Activated T-cell treated with anti-CD3 and anti-CD28 coated beads, Interleukin-2, amount 50 U/mL, for 4 hours (primary cell): ENCODE results near the gene APOE. TPM values are rescaled to one million over a fixed set of nuclear protein-coding genes. Genes with fewer than 3 reads are reported as not detected.

Source experiments
- ATAC-seq, 2 donors: fragments of 200-7000 bp; cut with Tn5 transposase; one replicate each; pipeline ENCODE4 v1.10.0; 2021
- DNase-seq: peaks from one replicate; pipeline ENCODE4 v3.0.0-alpha.2; 2020
- H3K27me3 Mint-ChIP-seq: one replicate; pipeline ENCODE4 v1.8.0; 2021; ENCODE audit warnings: low read depth, mixed read lengths
- H3K36me3 Mint-ChIP-seq: one replicate; pipeline ENCODE4 v1.8.0; 2022; ENCODE audit warnings: mixed read lengths; ENCODE audit not compliant: insufficient read depth
- H3K4me1 Mint-ChIP-seq: one replicate; pipeline ENCODE4 v1.8.0; 2021; ENCODE audit warnings: low read depth, mixed read lengths
- H3K4me3 Mint-ChIP-seq: one replicate; pipeline ENCODE4 v1.8.0; 2021; ENCODE audit warnings: mild to moderate bottlenecking, moderate library complexity, mixed read lengths
- H3K9me3 Mint-ChIP-seq: one replicate; pipeline ENCODE4 v1.8.0; 2021; ENCODE audit warnings: mixed read lengths
- total RNA-seq, 3 donors: library from RNA; stranded (reverse); gene quantifications; one replicate each; pipeline ENCODE4 v1.2.1, GENCODE V29; 2021

APOE gene
- total RNA-seq, 3 donors from 2014 or later = 4.3 to 5.0 (median 4.9) TPM

- Mint-ChIP-seq H3K9me3 (no peaks in the 10 kb centered on the region), H3K27me3 (no peaks in the 10 kb centered on the region), H3K4me1 (peaks cover 2% of the 10 kb centered on the region), H3K4me3 (no peak overlapping the region), H3K36me3 (no peaks in the 10 kb centered on the region)
- no peak for ATAC-seq
- DNase-seq = no peak
These were observed 41.5 kb downstream of the APOE start for GRCh38 chr19:44947041-44947581.

DNA sequence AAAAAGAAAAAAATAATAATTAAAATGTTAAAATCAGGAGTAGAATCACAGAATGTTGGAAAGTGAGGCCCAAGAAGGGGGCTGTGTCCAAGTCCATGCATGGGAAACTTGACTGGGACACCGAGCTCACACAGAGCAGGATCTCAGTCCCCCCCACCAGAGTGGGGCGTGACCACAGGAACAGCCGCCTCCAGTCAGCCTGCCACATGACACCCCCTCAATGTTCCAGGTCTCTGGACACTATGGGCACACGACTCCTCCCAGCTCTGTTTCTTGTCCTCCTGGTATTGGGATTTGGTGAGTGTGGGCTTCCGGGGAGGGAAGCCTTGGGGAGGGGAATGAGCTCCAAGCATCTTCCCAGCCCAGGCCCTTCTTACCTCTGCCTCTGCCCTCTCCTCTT, 42.6 kb downstream of the APOE start:
- Mint-ChIP-seq H3K4me1 (peaks cover 2% of the 10 kb centered on the region), H3K36me3 (no peaks in the 10 kb centered on the region), H3K27me3 (no peaks in the 10 kb centered on the region), H3K4me3 (no peak overlapping the region), H3K9me3 (no peaks in the 10 kb centered on the region)
- DNase-seq (no peak), ATAC-seq (no peak)

- Mint-ChIP-seq H3K27me3 (no peaks in the 10 kb centered on the region), H3K4me1 (peaks cover 3% of the 10 kb centered on the region), H3K36me3 (no peaks in the 10 kb centered on the region), H3K9me3 (no peaks in the 10 kb centered on the region), H3K4me3 (no peak overlapping the region)
- ATAC-seq (no peak), DNase-seq (no peak)
These were observed 43.3 kb downstream of the APOE start for GRCh38 chr19:44948763-44949374.

DNA sequence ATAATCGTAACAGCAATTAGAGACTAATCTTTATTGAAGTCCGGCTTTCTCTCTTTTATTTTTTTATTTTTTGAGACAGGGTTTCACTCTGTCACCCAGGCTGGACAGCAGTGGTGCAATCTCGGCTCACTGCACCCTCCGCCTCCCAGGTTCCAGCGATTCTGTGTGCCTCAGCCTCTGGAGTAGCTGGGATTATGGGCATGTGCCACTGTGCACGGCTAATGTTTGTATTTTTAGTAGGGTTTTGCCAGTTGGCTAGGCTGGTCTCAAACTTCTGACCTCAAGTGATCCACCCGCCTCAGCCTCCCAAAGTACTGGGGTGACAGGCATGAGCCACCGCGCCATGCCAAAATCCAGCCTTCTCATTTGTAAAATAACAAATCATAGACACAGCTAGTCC, 44.0 kb downstream of the APOE start:
- peaks cover 7% of the 10 kb centered on the region for H3K4me1 Mint-ChIP-seq
- H3K27me3 Mint-ChIP-seq = no peaks in the 10 kb centered on the region
- H3K36me3 Mint-ChIP-seq = no peaks in the 10 kb centered on the region
- H3K9me3 Mint-ChIP-seq = no peaks in the 10 kb centered on the region
- no peak for ATAC-seq
- H3K4me3 Mint-ChIP-seq = no peak overlapping the region
- DNase-seq = no peak

GRCh38 chr19:44951179-44952159, 45.9 kb downstream of the APOE start:
- peaks cover 3% of the 10 kb centered on the region for H3K36me3 Mint-ChIP-seq
- peak; percentile 52 for DNase-seq
- no peaks in the 10 kb centered on the region for H3K9me3 Mint-ChIP-seq
- H3K4me3 Mint-ChIP-seq = no peak overlapping the region
- H3K4me1 Mint-ChIP-seq = peaks cover 17% of the 10 kb centered on the region
- no peak for ATAC-seq
- no peaks in the 10 kb centered on the region for H3K27me3 Mint-ChIP-seq

DNA sequence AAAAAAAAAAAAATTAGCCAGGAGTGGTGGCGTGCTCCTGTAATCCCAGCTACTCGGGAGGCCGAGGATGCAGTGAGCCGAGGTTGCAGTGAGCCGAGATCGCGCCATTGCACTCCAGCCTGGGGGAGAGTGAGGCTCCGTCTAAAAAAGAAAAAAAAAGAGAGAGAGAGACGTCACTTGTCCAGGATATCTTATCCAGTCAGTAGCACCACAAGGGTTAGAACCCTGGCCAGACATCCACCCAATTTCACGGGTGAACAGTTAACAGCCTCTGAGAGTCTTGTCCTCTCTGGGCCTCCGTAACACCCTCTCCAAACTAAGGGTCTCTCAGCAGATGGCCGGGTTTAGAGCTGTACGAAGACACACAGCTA, 48.7 kb downstream of the APOE start:
- H3K4me1 Mint-ChIP-seq = peaks cover 40% of the 10 kb centered on the region
- ATAC-seq = no peak
- peaks cover 3% of the 10 kb centered on the region for H3K36me3 Mint-ChIP-seq
- no peak for DNase-seq
- no peaks in the 10 kb centered on the region for H3K9me3 Mint-ChIP-seq
- peak overlapping the region; percentile 97 for H3K4me3 Mint-ChIP-seq
- no peaks in the 10 kb centered on the region for H3K27me3 Mint-ChIP-seq

- peaks cover 46% of the 10 kb centered on the region for H3K4me1 Mint-ChIP-seq
- no peaks in the 10 kb centered on the region for H3K9me3 Mint-ChIP-seq
- DNase-seq (peak; percentile 96), ATAC-seq (peak; percentile 93 to 94)
- peak within 1 kb of the TSS; percentile 97 for H3K4me3 Mint-ChIP-seq
- H3K27me3 Mint-ChIP-seq = no peaks in the 10 kb centered on the region
- H3K36me3 Mint-ChIP-seq = peaks cover 5% of the 10 kb centered on the region
These were observed 49.3 kb downstream of the APOE start, which contains the start of gene CLPTM1 for GRCh38 chr19:44954649-44955504. Gene CLPTM1, plus strand, starts transcription at chr19:44955380. Its CDS starts 16 bp downstream, at chr19:44955396.

GRCh38 chr19:44955505-44956439, 50.2 kb downstream of the APOE start:
- Mint-ChIP-seq H3K27me3 (no peaks in the 10 kb centered on the region), H3K4me1 (peaks cover 54% of the 10 kb centered on the region), H3K36me3 (peaks cover 6% of the 10 kb centered on the region), H3K9me3 (no peaks in the 10 kb centered on the region), H3K4me3 (peak overlapping the region; percentile 97)
- peak; percentile 25 to 39 for ATAC-seq
- DNase-seq = no peak

- H3K9me3 Mint-ChIP-seq = no peaks in the 10 kb centered on the region
- peaks cover 57% of the 10 kb centered on the region for H3K4me1 Mint-ChIP-seq
- H3K36me3 Mint-ChIP-seq = peaks cover 13% of the 10 kb centered on the region
- no peaks in the 10 kb centered on the region for H3K27me3 Mint-ChIP-seq
- peak overlapping the region; percentile 97 for H3K4me3 Mint-ChIP-seq
- no peak for DNase-seq
- no peak for ATAC-seq
These were observed 51.9 kb downstream of the APOE start for GRCh38 chr19:44957526-44957925.

DNA sequence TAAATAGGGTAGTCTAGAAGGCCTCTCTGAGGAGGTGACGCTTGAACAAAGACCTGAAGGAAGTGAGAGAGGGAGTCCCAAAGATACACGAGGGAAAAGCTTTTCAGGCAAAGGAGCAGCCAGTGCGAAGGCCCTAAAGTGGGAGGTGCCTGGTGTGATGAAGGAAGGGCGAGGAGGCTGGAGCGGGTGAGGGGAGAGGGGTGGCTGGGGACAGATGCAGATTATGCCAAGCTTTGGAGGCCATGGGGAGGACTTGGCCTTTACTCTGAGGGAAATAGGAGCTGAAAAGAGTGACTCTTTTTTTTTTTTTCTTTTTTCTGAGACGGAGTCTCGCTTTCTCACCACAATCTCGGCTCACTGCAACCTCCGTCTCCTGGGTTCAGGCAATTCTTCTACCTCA, 52.5 kb downstream of the APOE start:
- H3K9me3 Mint-ChIP-seq = no peaks in the 10 kb centered on the region
- H3K4me3 Mint-ChIP-seq = no peak overlapping the region
- H3K36me3 Mint-ChIP-seq = peaks cover 13% of the 10 kb centered on the region
- H3K27me3 Mint-ChIP-seq = no peaks in the 10 kb centered on the region
- ATAC-seq (no peak), DNase-seq (no peak)
- H3K4me1 Mint-ChIP-seq = peaks cover 57% of the 10 kb centered on the region
